HEK293 (cell line): ENCODE results near the gene CIART.

Source experiments
- INSM2 ChIP-seq: fragments of 450-650 bp; formaldehyde crosslinking; IDR thresholded peaks from 2 replicates; pipeline ENCODE4 v1.5.1; 2016; ENCODE audit warnings: missing biosample characterization, missing genetic modification characterization
- KLF10 ChIP-seq: fragments of 450-650 bp; IDR thresholded peaks from 2 replicates; pipeline ENCODE4 v1.5.1; 2018; ENCODE audit warnings: missing biosample characterization, mild to moderate bottlenecking, missing genetic modification characterization
- KLF7 ChIP-seq: fragments of 450-650 bp; formaldehyde crosslinking; IDR thresholded peaks from 2 replicates; pipeline ENCODE4 v1.5.1; 2016; ENCODE audit warnings: missing biosample characterization, missing genetic modification characterization, borderline replicate concordance
- PBX3 ChIP-seq: sonication (generic); formaldehyde crosslinking; IDR thresholded peaks from 2 replicates; pipeline ENCODE4 v1.8.1; 2022; ENCODE audit warnings: mild to moderate bottlenecking, moderate library complexity, missing genetic modification reagents
- SETDB1 ChIP-seq: IDR thresholded peaks from one replicate; pipeline ENCODE4 v1.6.1; 2017; ENCODE audit warnings: mild to moderate bottlenecking, low read length, moderate library complexity, mixed read lengths; ENCODE audit not compliant: insufficient read length
- SP2 ChIP-seq: fragments of 450-650 bp; formaldehyde crosslinking; IDR thresholded peaks from 2 replicates; pipeline ENCODE4 v1.5.1; 2016; ENCODE audit warnings: missing biosample characterization, missing genetic modification characterization
- SP7 ChIP-seq: fragments of 450-650 bp; formaldehyde crosslinking; IDR thresholded peaks from 2 replicates; pipeline ENCODE4 v1.5.1; 2016; ENCODE audit warnings: missing biosample characterization, missing genetic modification characterization
- WT1 ChIP-seq: fragments of 450-650 bp; formaldehyde crosslinking; IDR thresholded peaks from 2 replicates; pipeline ENCODE4 v1.5.1; 2016; ENCODE audit warnings: missing biosample characterization, missing genetic modification characterization
- ZBTB26 ChIP-seq: fragments of 450-650 bp; formaldehyde crosslinking; optimal IDR thresholded peaks from 2 replicates; pipeline ENCODE3; 2016; ENCODE audit warnings: missing biosample characterization, mild to moderate bottlenecking, missing genetic modification characterization
- ZBTB7A ChIP-seq: fragments of 450-650 bp; formaldehyde crosslinking; IDR thresholded peaks from 2 replicates; pipeline ENCODE4 v1.5.1; 2016; ENCODE audit warnings: low read depth, missing biosample characterization, missing genetic modification characterization
- ZEB2 ChIP-seq: fragments of 450-650 bp; formaldehyde crosslinking; IDR thresholded peaks from 2 replicates; pipeline ENCODE4 v1.5.1; 2016; ENCODE audit warnings: missing biosample characterization, missing genetic modification characterization
- ZNF133 ChIP-seq: fragments of 450-650 bp; formaldehyde crosslinking; IDR thresholded peaks from 2 replicates; pipeline ENCODE4 v1.5.1; 2016; ENCODE audit warnings: missing biosample characterization, missing genetic modification characterization
- ZNF140 ChIP-seq: fragments of 450-650 bp; formaldehyde crosslinking; IDR thresholded peaks from 2 replicates; pipeline ENCODE4 v1.5.1; 2016; ENCODE audit warnings: missing biosample characterization, missing genetic modification characterization
- ZNF169 ChIP-seq: fragments of 450-650 bp; formaldehyde crosslinking; IDR thresholded peaks from 2 replicates; pipeline ENCODE4 v1.5.1; 2016; ENCODE audit warnings: missing biosample characterization, missing genetic modification characterization
- ZNF2 ChIP-seq: fragments of 450-650 bp; formaldehyde crosslinking; IDR thresholded peaks from 2 replicates; pipeline ENCODE4 v1.5.1; 2016; ENCODE audit warnings: missing biosample characterization, missing genetic modification characterization
- ZNF24 ChIP-seq: fragments of 450-650 bp; formaldehyde crosslinking; IDR thresholded peaks from 2 replicates; pipeline ENCODE4 v1.5.1; 2016; ENCODE audit warnings: missing biosample characterization, missing genetic modification characterization
- ZNF394 ChIP-seq: fragments of 450-650 bp; formaldehyde crosslinking; IDR thresholded peaks from 2 replicates; pipeline ENCODE4 v1.5.1; 2016; ENCODE audit warnings: missing biosample characterization, missing genetic modification characterization, mild to moderate bottlenecking, moderate library complexity, borderline replicate concordance
- ZNF501 ChIP-seq: fragments of 450-650 bp; formaldehyde crosslinking; IDR thresholded peaks from 2 replicates; pipeline ENCODE4 v1.5.1; 2016; ENCODE audit warnings: missing biosample characterization, missing genetic modification characterization
- ZNF518A ChIP-seq: fragments of 450-650 bp; formaldehyde crosslinking; conservative IDR thresholded peaks from 2 replicates; pipeline ENCODE4 v1.5.1; 2016; ENCODE audit warnings: low read depth, missing biosample characterization, missing genetic modification characterization
- ZNF548 ChIP-seq: fragments of 450-650 bp; formaldehyde crosslinking; IDR thresholded peaks from 2 replicates; pipeline ENCODE4 v1.5.1; 2016; ENCODE audit warnings: missing biosample characterization, missing genetic modification characterization
- ZNF555 ChIP-seq: fragments of 450-650 bp; formaldehyde crosslinking; conservative IDR thresholded peaks from 2 replicates; pipeline ENCODE4 v1.5.1; 2017; ENCODE audit warnings: missing biosample characterization, mild to moderate bottlenecking, missing genetic modification characterization, inconsistent platforms
- ZNF561 ChIP-seq: fragments of 450-650 bp; IDR thresholded peaks from 2 replicates; pipeline ENCODE4 v1.5.1; 2018; ENCODE audit warnings: missing biosample characterization, missing genetic modification characterization, borderline replicate concordance
- ZNF580 ChIP-seq: fragments of 450-650 bp; formaldehyde crosslinking; IDR thresholded peaks from 2 replicates; pipeline ENCODE4 v1.5.1; 2016; ENCODE audit warnings: missing biosample characterization, missing genetic modification characterization
- ZNF610 ChIP-seq: fragments of 450-650 bp; formaldehyde crosslinking; IDR thresholded peaks from 2 replicates; pipeline ENCODE4 v1.5.1; 2016; ENCODE audit warnings: missing biosample characterization, missing genetic modification characterization, borderline replicate concordance
- ZNF660 ChIP-seq: fragments of 450-650 bp; IDR thresholded peaks from 2 replicates; pipeline ENCODE4 v1.5.1; 2018; ENCODE audit warnings: missing biosample characterization, mild to moderate bottlenecking, missing genetic modification characterization
- ZNF747 ChIP-seq: fragments of 450-650 bp; formaldehyde crosslinking; IDR thresholded peaks from 2 replicates; pipeline ENCODE4 v1.5.1; 2016; ENCODE audit warnings: missing biosample characterization, missing genetic modification characterization
- ZNF76 ChIP-seq: fragments of 450-650 bp; formaldehyde crosslinking; IDR thresholded peaks from 2 replicates; pipeline ENCODE4; 2016; ENCODE audit warnings: low read depth, missing biosample characterization, missing genetic modification characterization, borderline replicate concordance
- ZSCAN30 ChIP-seq: fragments of 450-650 bp; IDR thresholded peaks from 2 replicates; pipeline ENCODE4 v1.5.1; 2018; ENCODE audit warnings: missing biosample characterization, mild to moderate bottlenecking, missing genetic modification characterization, moderate library complexity
- ZSCAN4 ChIP-seq: fragments of 450-650 bp; formaldehyde crosslinking; IDR thresholded peaks from 2 replicates; pipeline ENCODE4 v1.5.1; 2017; ENCODE audit warnings: missing biosample characterization, missing genetic modification characterization

Gene CIART

GRCh38 chr1:150268705-150269403 is 13.5 kb upstream of the CIART start, which contains the start of gene APH1A (continued):
- TF ChIP-seq ZNF660 (peak; percentile 74; the same call in 1 of the 2 replicates), ZNF518A (tag by site-specific recombination) (peak; percentile 60; the same call in 1 of the 2 replicates), ZNF133 (tag by site-specific recombination) (no peak), ZEB2 (tag by site-specific recombination) (peak; percentile 78), KLF7 (tag by site-specific recombination) (peak; percentile 95), ZNF169 (tag by site-specific recombination) (no peak), ZNF394 (tag by site-specific recombination) (peak; percentile 43; the same call in 1 of the 2 replicates), KLF10 (tag by site-specific recombination) (peak; percentile 93), ZBTB26 (tag by site-specific recombination) (peak; percentile 33), ZNF555 (no peak), ZNF747 (tag by site-specific recombination) (no peak), ZNF501 (tag by site-specific recombination) (peak; percentile 95), ZNF610 (tag by site-specific recombination) (no peak), INSM2 (tag by site-specific recombination) (peak; percentile 48; the same call in 1 of the 2 replicates), ZNF548 (no peak), ZSCAN30 (tag by site-specific recombination) (peak; percentile 84; the same call in 1 of the 2 replicates), SP2 (tag by site-specific recombination) (peak; percentile 91), SETDB1 (no peak), ZSCAN4 (tag by site-specific recombination) (0 out of 2 replicates have a peak, but pooled peaks have one; percentile 22), ZNF561 (tag by site-specific recombination) (peak; percentile 91), ZNF24 (tag by site-specific recombination) (peak; percentile 53; the same call in 1 of the 2 replicates), ZNF140 (no peak), ZNF2 (tag by site-specific recombination) (no peak), ZBTB7A (tag by site-specific recombination) (peak; percentile 82), PBX3 (CRISPR knock-in tag) (0 out of 2 replicates have a peak, but pooled peaks have one; percentile 11), WT1 (tag by site-specific recombination) (peak; percentile 79), SP7 (tag by site-specific recombination) (peak; percentile 66; the same call in 1 of the 2 replicates), ZNF76 (tag by site-specific recombination) (peak; percentile 91), ZNF580 (peak; percentile 59; the same call in 1 of the 2 replicates)
